H9 (cell line): ENCODE data around the gene SETBP1. TPM values are rescaled to one million over a fixed set of nuclear protein-coding genes. Genes with fewer than 3 reads are reported as not detected.

ENCODE experiments used
- DNase-seq: peaks from one replicate; pipeline ENCODE4 v3.0.0-alpha.2; 2017
- H2AFZ ChIP-seq: one replicate; pipeline ENCODE4 v1.6.1; 2013; ENCODE audit warnings: mild to moderate bottlenecking, low read length, control low read depth, moderate library complexity
- H2AK5ac ChIP-seq: 2 replicates; pipeline ENCODE4 v1.6.1; 2013; ENCODE audit warnings: low read length, control low read depth, mixed read lengths; ENCODE audit not compliant: insufficient read length
- H2BK120ac ChIP-seq: one replicate; pipeline ENCODE4 v1.6.1; 2013; ENCODE audit warnings: low read depth, mild to moderate bottlenecking, low read length, control low read depth, inconsistent platforms; ENCODE audit not compliant: poor library complexity, severe bottlenecking
- H2BK12ac ChIP-seq: 2 replicates; pipeline ENCODE4 v1.6.1; 2013; ENCODE audit warnings: low read length, control low read depth, mixed read lengths, low read depth; ENCODE audit not compliant: insufficient read length
- H2BK15ac ChIP-seq: 2 replicates; pipeline ENCODE4 v1.6.1; 2013; ENCODE audit warnings: low read depth, low read length, control low read depth
- H2BK20ac ChIP-seq: one replicate; pipeline ENCODE4 v1.6.1; 2013; ENCODE audit warnings: low read depth, mild to moderate bottlenecking, low read length, control low read depth, inconsistent platforms; ENCODE audit not compliant: poor library complexity, severe bottlenecking
- H2BK5ac ChIP-seq: 2 replicates; pipeline ENCODE4 v1.6.1; 2013; ENCODE audit warnings: low read length, control low read depth, mixed read lengths; ENCODE audit not compliant: insufficient read length
- H3K14ac ChIP-seq: 2 replicates; pipeline ENCODE4 v1.6.1; 2013; ENCODE audit warnings: low read length, control low read depth; ENCODE audit not compliant: insufficient read depth
- H3K18ac ChIP-seq: 2 replicates; pipeline ENCODE4 v1.6.1; 2013; ENCODE audit warnings: low read depth, mild to moderate bottlenecking, mixed read lengths, low read length, control low read depth; ENCODE audit not compliant: insufficient read length
- H3K23ac ChIP-seq: 2 replicates; pipeline ENCODE4 v1.6.1; 2013; ENCODE audit warnings: low read length, control low read depth, mixed read lengths, low read depth; ENCODE audit not compliant: insufficient read length
- H3K23me2 ChIP-seq: 2 replicates; pipeline ENCODE4 v1.6.1; 2013; ENCODE audit warnings: low read depth, mild to moderate bottlenecking, mixed read lengths, low read length, control low read depth; ENCODE audit not compliant: insufficient read length, poor library complexity, severe bottlenecking
- H3K27ac ChIP-seq: 2 replicates; pipeline ENCODE4 v1.5.1; 2013; ENCODE audit warnings: low read length, control low read depth, mixed read lengths, low read depth; ENCODE audit not compliant: insufficient read length
- H3K27me3 ChIP-seq: 2 replicates; pipeline ENCODE4 v1.6.1; 2013; ENCODE audit warnings: low read length, control low read depth, inconsistent platforms; ENCODE audit not compliant: insufficient read depth
- H3K4ac ChIP-seq: 2 replicates; pipeline ENCODE4 v1.6.1; 2013; ENCODE audit warnings: low read depth, mild to moderate bottlenecking, control low read depth, inconsistent platforms, low read length, moderate library complexity
- H3K4me1 ChIP-seq: 2 replicates; pipeline ENCODE4 v1.6.1; 2013; ENCODE audit warnings: low read length, control low read depth, inconsistent platforms; ENCODE audit not compliant: insufficient read depth
- H3K4me2 ChIP-seq: 2 replicates; pipeline ENCODE4 v1.6.1; 2013; ENCODE audit warnings: low read length, control low read depth, mixed read lengths; ENCODE audit not compliant: insufficient read length, insufficient read depth
- H3K56ac ChIP-seq: 2 replicates; pipeline ENCODE4 v1.6.1; 2013; ENCODE audit warnings: low read depth, mild to moderate bottlenecking, mixed read lengths, low read length, control low read depth; ENCODE audit not compliant: insufficient read length
- H3K79me1 ChIP-seq: 2 replicates; pipeline ENCODE4 v1.6.1; 2013; ENCODE audit warnings: low read depth, mild to moderate bottlenecking, moderate library complexity, low read length, control low read depth, inconsistent platforms; ENCODE audit not compliant: insufficient read depth, poor library complexity, severe bottlenecking
- H3K79me2 ChIP-seq: 2 replicates; pipeline ENCODE4 v1.6.1; 2013; ENCODE audit warnings: low read length, control low read depth, inconsistent platforms; ENCODE audit not compliant: insufficient read depth
- H3K9ac ChIP-seq: 2 replicates; pipeline ENCODE4 v1.6.1; 2013; ENCODE audit warnings: low read length, control low read depth, mixed read lengths; ENCODE audit not compliant: insufficient read length; ENCODE audit errors: extremely low read depth
- H3K9me3 ChIP-seq: one replicate; pipeline ENCODE4 v1.6.1; 2013; ENCODE audit warnings: low read depth, low read length, inconsistent platforms; ENCODE audit not compliant: control insufficient read depth
- H3T11ph ChIP-seq: one replicate; pipeline ENCODE4 v1.6.1; 2013; ENCODE audit warnings: mild to moderate bottlenecking, low read length, control low read depth, inconsistent platforms
- H4K20me1 ChIP-seq: one replicate; pipeline ENCODE4 v1.6.1; 2013; ENCODE audit not compliant: control insufficient read depth, insufficient read length, insufficient read depth
- H4K5ac ChIP-seq: 2 replicates; pipeline ENCODE4 v1.6.1; 2013; ENCODE audit warnings: low read depth, mild to moderate bottlenecking, mixed read lengths, low read length, control low read depth; ENCODE audit not compliant: insufficient read length
- H4K8ac ChIP-seq: replicated peaks from 2 replicates; pipeline ENCODE4 v1.6.1; 2013; ENCODE audit warnings: low read length, control low read depth, mixed read lengths, low read depth; ENCODE audit not compliant: insufficient read length
- H4K91ac ChIP-seq: 2 replicates; pipeline ENCODE4 v1.6.1; 2013; ENCODE audit warnings: low read depth, mild to moderate bottlenecking, moderate library complexity, mixed read lengths, low read length, control low read depth; ENCODE audit not compliant: insufficient read length
- H3K27ac Mint-ChIP-seq, 3 experiments: 2 replicates in 2 of 3; 3 replicates in 1 of 3; pipeline ENCODE4 v1.8.0; 2020 to 2021; ENCODE audit warnings: mixed read lengths in 3 of 3, mild to moderate bottlenecking in 1 of 3, moderate library complexity in 1 of 3
- H3K27me3 Mint-ChIP-seq: 2 replicates; pipeline ENCODE4 v1.8.0; 2021; ENCODE audit warnings: low read depth, mild to moderate bottlenecking, moderate library complexity, mixed read lengths
- H3K36me3 Mint-ChIP-seq, 3 experiments: 2 replicates in 2 of 3; 3 replicates in 1 of 3; pipeline ENCODE4 v1.8.0; 2020 to 2021; ENCODE audit warnings: low read depth in 3 of 3, mixed read lengths in 3 of 3; ENCODE audit not compliant: insufficient read depth in 1 of 3
- H3K4me1 Mint-ChIP-seq, 2 experiments: 2 replicates each; pipeline ENCODE4 v1.8.0; 2020; ENCODE audit warnings: mixed read lengths in 2 of 2
- H3K4me3 Mint-ChIP-seq, 2 experiments: 2 replicates in 1 of 2; 3 replicates in 1 of 2; pipeline ENCODE4 v1.8.0; 2020 to 2021; ENCODE audit warnings: mild to moderate bottlenecking in 2 of 2, mixed read lengths in 2 of 2, moderate library complexity in 1 of 2
- H3K9me3 Mint-ChIP-seq, 2 experiments: 2 replicates in 1 of 2; 3 replicates in 1 of 2; pipeline ENCODE4 v1.8.0; 2020; ENCODE audit warnings: mild to moderate bottlenecking in 2 of 2, mixed read lengths in 2 of 2, moderate library complexity in 1 of 2
- WGBS: extraction: QIAGEN DNeasy Blood & Tissue Kit; methylation state at CpG from one replicate; pipeline ENCODE4 v1.1.7; 2013; ENCODE audit warnings: missing lambda C conversion rate, low lambda C conversion rate, mixed read lengths; ENCODE audit not compliant: insufficient read length; ENCODE audit errors: extremely low coverage; 5-methylcytosine and 5-hydroxymethylcytosine counted together
- total RNA-seq: library from RNA; stranded (reverse); gene quantifications from 2 replicates; pipeline ENCODE4 v1.2.1, GENCODE V29; 2021
- TF ChIP-seq, protein P1 (sequence below): fragments of 200-600 bp; sonication (generic); conservative IDR thresholded peaks from 3 replicates; pipeline ENCODE4 v1.8.0; 2021; ENCODE audit warnings: antibody characterized with exemption, mild to moderate bottlenecking

SETBP1 gene
- total RNA-seq, 1 experiment from 2014 or later, result 4.6 TPM

DNA sequence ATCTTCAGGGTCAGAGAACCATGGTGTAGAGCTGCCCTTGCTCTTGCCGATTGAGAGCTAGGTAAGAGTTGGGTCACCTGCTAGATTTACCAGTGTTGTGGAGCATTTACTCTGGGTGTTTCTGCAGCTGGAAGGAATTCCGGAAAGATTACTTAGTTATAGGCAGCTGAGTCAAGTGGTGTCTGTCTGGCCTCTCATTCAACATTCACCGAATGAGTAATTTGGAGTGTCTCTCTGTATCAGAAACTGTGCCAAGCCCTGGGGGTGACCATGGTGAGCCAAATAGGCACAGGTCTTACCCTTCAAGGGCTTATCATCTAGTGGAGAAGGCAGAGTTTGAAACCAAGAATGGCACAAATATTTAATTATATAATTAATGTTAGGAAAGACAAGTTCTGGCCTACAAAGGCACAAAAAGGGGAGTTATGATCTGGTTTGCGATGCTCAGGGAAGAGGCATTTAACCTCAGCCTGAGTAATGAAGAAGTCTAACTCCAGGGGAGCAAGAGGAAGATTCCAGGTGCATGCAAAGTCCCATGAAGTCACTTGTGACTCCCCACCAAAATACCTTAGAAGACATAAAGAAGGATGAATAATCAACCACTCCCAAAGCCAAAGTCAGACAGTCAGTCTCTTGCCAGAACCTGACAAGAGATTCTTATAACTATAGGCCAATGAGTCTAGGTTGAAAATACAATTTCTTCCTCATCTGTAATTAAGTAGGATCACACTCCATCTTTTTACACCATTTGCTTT, 12.5 kb downstream of the SETBP1 start:
- Histone ChIP-seq H3K79me2 (no peaks in the 10 kb centered on the region), H2BK20ac (no peak overlapping the region), H4K91ac (no peak overlapping the region), H3K9me3 (no peaks in the 10 kb centered on the region), H2BK120ac (no peak overlapping the region), H3K14ac (no peak overlapping the region), H3T11ph (no peak overlapping the region), H3K4ac (no peak overlapping the region), H4K5ac (no peak overlapping the region), H3K18ac (no peak overlapping the region), H2AK5ac (no peak overlapping the region), H3K23me2 (no peaks in the 10 kb centered on the region), H2BK12ac (no peak overlapping the region), H3K27me3 (no peaks in the 10 kb centered on the region), H3K4me2 (no peak overlapping the region), H2AFZ (no peak overlapping the region), H2BK5ac (no peak overlapping the region), H4K20me1 (no peaks in the 10 kb centered on the region), H3K9ac (no peak overlapping the region), H3K79me1 (peaks cover 3% of the 10 kb centered on the region), H4K8ac (no peak overlapping the region), H3K4me1 (peaks cover 4% of the 10 kb centered on the region; the same call in 1 of the 2 replicates), H3K27ac (no peak overlapping the region), H3K23ac (no peak overlapping the region), H2BK15ac (no peak overlapping the region), H3K56ac (no peak overlapping the region)
- no peaks in the 10 kb centered on the region for H3K27me3 Mint-ChIP-seq
- no peak overlapping the region for H3K4me3 Mint-ChIP-seq
- H3K4me1 Mint-ChIP-seq, result peaks cover 28 to 38% of the 10 kb centered on the region in 2 experiments
- TF ChIP-seq, protein P1, sequence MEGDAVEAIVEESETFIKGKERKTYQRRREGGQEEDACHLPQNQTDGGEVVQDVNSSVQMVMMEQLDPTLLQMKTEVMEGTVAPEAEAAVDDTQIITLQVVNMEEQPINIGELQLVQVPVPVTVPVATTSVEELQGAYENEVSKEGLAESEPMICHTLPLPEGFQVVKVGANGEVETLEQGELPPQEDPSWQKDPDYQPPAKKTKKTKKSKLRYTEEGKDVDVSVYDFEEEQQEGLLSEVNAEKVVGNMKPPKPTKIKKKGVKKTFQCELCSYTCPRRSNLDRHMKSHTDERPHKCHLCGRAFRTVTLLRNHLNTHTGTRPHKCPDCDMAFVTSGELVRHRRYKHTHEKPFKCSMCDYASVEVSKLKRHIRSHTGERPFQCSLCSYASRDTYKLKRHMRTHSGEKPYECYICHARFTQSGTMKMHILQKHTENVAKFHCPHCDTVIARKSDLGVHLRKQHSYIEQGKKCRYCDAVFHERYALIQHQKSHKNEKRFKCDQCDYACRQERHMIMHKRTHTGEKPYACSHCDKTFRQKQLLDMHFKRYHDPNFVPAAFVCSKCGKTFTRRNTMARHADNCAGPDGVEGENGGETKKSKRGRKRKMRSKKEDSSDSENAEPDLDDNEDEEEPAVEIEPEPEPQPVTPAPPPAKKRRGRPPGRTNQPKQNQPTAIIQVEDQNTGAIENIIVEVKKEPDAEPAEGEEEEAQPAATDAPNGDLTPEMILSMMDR, result no peak
- H3K27ac Mint-ChIP-seq, result no peak overlapping the region
- H3K36me3 Mint-ChIP-seq, result no peaks in the 10 kb centered on the region
- WGBS, result no CpG with 5 or more reads among the region's 4 CpGs
- H3K9me3 Mint-ChIP-seq, result no peaks in the 10 kb centered on the region; a peak in 1 of 5 replicates
- DNase-seq, result no peak
